Endothelial cell (in vitro differentiated cells): ENCODE measurements around the gene TSACC. TPM values are rescaled to one million over a fixed set of nuclear protein-coding genes. Genes with fewer than 3 reads are reported as not detected.
"Not testable (repeated sequence)": the region's sequence is repeated elsewhere in the genome, so short reads cannot be mapped to it uniquely, and the experiment has no call there.

Experiments
- DNase-seq: peaks from one replicate; pipeline ENCODE4 v3.0.0; 2021; ENCODE audit warnings: low spot score
- H3K27ac Mint-ChIP-seq: one replicate; pipeline ENCODE4 v1.8.0; 2021; ENCODE audit warnings: mixed read lengths, inconsistent platforms; ENCODE audit not compliant: unreplicated experiment
- H3K27me3 Mint-ChIP-seq: one replicate; pipeline ENCODE4 v1.8.0; 2021; ENCODE audit warnings: mild to moderate bottlenecking, moderate library complexity, mixed read lengths, inconsistent platforms; ENCODE audit not compliant: unreplicated experiment
- H3K36me3 Mint-ChIP-seq: one replicate; pipeline ENCODE4 v1.8.0; 2021; ENCODE audit warnings: mild to moderate bottlenecking, low read depth, mixed read lengths, inconsistent platforms; ENCODE audit not compliant: unreplicated experiment
- H3K4me1 Mint-ChIP-seq: one replicate; pipeline ENCODE4 v1.8.0; 2021; ENCODE audit warnings: mild to moderate bottlenecking, mixed read lengths, inconsistent platforms; ENCODE audit not compliant: unreplicated experiment
- H3K4me3 Mint-ChIP-seq: one replicate; pipeline ENCODE4 v1.8.0; 2021; ENCODE audit warnings: mild to moderate bottlenecking, mixed read lengths, inconsistent platforms; ENCODE audit not compliant: unreplicated experiment
- H3K9me3 Mint-ChIP-seq: one replicate; pipeline ENCODE4 v1.8.0; 2021; ENCODE audit warnings: mixed read lengths, inconsistent platforms; ENCODE audit not compliant: unreplicated experiment
- total RNA-seq: library from RNA; stranded (reverse); fragmentation: NEBNext Ultra II Directional; extraction: Animal tissue kit (Norgen Biotek cat#: 25700); gene quantifications from one replicate; pipeline ENCODE4 v1.2.1, GENCODE V29; 2021; ENCODE audit not compliant: unreplicated experiment
- TF ChIP-seq, protein P1 (sequence below): fragments of 200-600 bp; sonication (generic); IDR thresholded peaks from one replicate; pipeline ENCODE4 v1.5.0; 2021; ENCODE audit warnings: antibody characterized with exemption; ENCODE audit not compliant: unreplicated experiment

TSACC gene
- total RNA-seq, 1 donor from 2014 or later, result not detected

GRCh38 chr1:156346636-156347035 is 8.3 kb downstream of the TSACC start:
- no peak for DNase-seq
- TF ChIP-seq, protein P1, sequence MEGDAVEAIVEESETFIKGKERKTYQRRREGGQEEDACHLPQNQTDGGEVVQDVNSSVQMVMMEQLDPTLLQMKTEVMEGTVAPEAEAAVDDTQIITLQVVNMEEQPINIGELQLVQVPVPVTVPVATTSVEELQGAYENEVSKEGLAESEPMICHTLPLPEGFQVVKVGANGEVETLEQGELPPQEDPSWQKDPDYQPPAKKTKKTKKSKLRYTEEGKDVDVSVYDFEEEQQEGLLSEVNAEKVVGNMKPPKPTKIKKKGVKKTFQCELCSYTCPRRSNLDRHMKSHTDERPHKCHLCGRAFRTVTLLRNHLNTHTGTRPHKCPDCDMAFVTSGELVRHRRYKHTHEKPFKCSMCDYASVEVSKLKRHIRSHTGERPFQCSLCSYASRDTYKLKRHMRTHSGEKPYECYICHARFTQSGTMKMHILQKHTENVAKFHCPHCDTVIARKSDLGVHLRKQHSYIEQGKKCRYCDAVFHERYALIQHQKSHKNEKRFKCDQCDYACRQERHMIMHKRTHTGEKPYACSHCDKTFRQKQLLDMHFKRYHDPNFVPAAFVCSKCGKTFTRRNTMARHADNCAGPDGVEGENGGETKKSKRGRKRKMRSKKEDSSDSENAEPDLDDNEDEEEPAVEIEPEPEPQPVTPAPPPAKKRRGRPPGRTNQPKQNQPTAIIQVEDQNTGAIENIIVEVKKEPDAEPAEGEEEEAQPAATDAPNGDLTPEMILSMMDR, result no peak
- Mint-ChIP-seq H3K4me1 (no peaks in the 10 kb centered on the region), H3K4me3 (no peak overlapping the region), H3K27ac (no peak overlapping the region), H3K27me3 (peaks cover 2% of the 10 kb centered on the region), H3K36me3 (no peaks in the 10 kb centered on the region), H3K9me3 (no peaks in the 10 kb centered on the region)

DNA sequence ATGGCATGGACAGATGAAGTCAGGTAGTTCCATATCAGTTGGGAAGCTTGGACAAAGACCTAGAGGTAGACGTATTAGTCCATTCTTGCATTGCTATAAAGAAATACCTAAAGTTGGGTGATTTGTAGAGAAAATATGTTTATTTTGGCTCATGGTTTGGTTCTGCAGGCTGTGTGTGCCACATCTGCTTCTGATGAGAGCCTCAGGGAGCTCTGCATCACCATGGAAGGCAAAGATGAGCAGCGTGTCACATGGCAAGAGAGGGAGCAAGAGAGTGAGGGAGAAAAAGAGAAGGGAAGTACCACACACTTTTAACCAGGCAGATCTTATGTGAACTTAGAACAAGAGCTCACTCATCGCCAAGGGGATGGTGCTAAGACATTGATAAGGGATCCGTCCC is 9.0 kb downstream of the TSACC start:
- Mint-ChIP-seq H3K4me3 (no peak overlapping the region), H3K36me3 (no peaks in the 10 kb centered on the region), H3K27ac (no peak overlapping the region), H3K4me1 (no peaks in the 10 kb centered on the region), H3K9me3 (no peaks in the 10 kb centered on the region), H3K27me3 (peaks cover 2% of the 10 kb centered on the region)
- DNase-seq, result no peak
- TF ChIP-seq, protein P1, result no peak

DNA sequence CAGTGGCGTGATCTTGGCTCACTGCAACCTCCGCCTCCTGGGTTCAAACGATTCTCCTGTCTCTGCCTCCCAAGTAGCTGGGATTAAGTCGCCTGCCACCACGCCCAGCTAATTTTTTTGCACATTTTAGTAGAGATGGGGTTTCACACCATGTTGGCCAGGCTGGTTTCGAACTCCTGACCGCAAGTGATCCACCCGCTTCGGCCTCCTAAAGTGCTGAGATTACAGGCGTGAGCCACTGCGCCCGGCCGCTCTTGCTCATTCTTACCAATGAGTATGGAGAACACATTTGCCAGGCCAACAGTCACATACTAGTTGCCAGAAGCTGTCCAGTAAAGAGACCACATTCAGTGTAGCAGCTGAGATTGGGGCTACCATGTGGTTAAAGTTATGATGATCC is 14.2 kb downstream of the TSACC start:
- not testable (repeated sequence) for H3K4me1 Mint-ChIP-seq, H3K36me3 Mint-ChIP-seq, H3K27ac Mint-ChIP-seq, DNase-seq, H3K27me3 Mint-ChIP-seq, H3K9me3 Mint-ChIP-seq, H3K4me3 Mint-ChIP-seq

GRCh38 chr1:156356262-156356874 is 18.0 kb downstream of the TSACC start:
- H3K4me1 Mint-ChIP-seq, result peaks cover 6% of the 10 kb centered on the region
- no peaks in the 10 kb centered on the region for H3K9me3 Mint-ChIP-seq
- peak overlapping the region; percentile 60 for H3K4me3 Mint-ChIP-seq
- TF ChIP-seq, protein P1, result no peak
- no peaks in the 10 kb centered on the region for H3K36me3 Mint-ChIP-seq
- DNase-seq, result no peak
- H3K27me3 Mint-ChIP-seq, result peaks cover 10% of the 10 kb centered on the region
- no peak overlapping the region for H3K27ac Mint-ChIP-seq

- H3K36me3 Mint-ChIP-seq, result no peaks in the 10 kb centered on the region
- peak; percentile 78 for DNase-seq
- peak overlapping the region; percentile 72 for H3K27ac Mint-ChIP-seq
- TF ChIP-seq, protein P1, result peak; percentile 91
- H3K4me3 Mint-ChIP-seq, result peak overlapping the region; percentile 60
- peaks cover 10% of the 10 kb centered on the region for H3K27me3 Mint-ChIP-seq
- peaks cover 6% of the 10 kb centered on the region for H3K4me1 Mint-ChIP-seq
- H3K9me3 Mint-ChIP-seq, result no peaks in the 10 kb centered on the region
Measured at GRCh38 chr1:156356875-156357534, 18.7 kb downstream of the TSACC start.
